ENCODE measurements around the gene CNPY1. TPM values are rescaled to one million over a fixed set of nuclear protein-coding genes. Genes with fewer than 3 reads are reported as not detected.

CNPY1 gene
- total RNA-seq, 2 donors from 2014 or later: not detected

DNA sequence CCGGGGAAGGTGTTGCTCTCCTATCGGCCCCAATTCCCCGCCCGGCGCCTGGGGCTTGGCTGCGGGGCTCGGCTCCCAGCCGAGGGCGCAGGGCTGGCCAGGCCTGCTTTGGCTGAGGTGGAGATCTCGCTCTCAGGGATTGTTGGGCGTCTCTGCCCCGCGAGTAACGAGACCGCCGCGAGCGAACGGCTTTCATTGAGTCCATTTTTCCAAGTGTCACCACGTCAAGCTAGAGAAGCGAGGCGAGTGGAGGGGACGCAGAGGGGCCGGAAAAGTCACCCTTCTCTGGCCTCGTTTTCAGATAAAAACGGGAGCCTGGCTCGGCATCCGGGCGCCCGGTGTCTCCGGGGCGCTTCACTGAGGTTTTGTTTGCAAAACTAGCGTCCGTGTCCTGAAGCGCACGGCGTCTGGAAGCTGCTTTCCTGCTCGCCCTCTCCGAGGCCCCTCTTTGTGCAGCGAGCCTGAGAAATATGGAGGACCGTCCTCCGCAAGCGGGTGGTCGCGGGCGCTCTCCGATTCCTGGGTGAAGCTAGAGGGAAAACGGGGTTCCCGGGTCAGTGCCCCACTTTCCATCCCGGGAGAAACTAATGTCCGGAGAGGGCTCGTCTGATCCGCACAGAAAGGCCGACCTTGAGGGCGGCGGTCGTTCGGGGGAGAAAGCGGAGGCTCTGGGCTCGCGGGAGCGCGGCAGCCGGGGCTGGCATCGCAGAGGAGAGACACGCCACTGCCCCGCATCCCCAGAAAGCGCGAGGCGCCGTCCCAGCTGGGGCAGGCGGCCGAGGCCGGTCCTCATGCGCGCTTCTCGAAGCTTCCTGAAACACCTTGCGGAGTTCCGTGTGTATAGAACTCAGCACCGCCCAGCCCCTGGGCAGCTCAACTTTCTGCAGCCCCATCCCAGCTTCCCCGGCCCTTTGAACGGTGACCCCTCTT lies 91.9 kb downstream of the CNPY1 start:
- H3K27ac Mint-ChIP-seq: no peak overlapping the region
- no peak overlapping the region for H3K4me3 Mint-ChIP-seq
- no peaks in the 10 kb centered on the region for H3K9me3 Mint-ChIP-seq
- peaks cover 46% of the 10 kb centered on the region for H3K27me3 Mint-ChIP-seq
- ATAC-seq (replicated peaks): no peak
- H3K36me3 Mint-ChIP-seq (ENCODE audit: low read depth): no peaks in the 10 kb centered on the region
- H3K4me1 Mint-ChIP-seq: no peaks in the 10 kb centered on the region

DNA sequence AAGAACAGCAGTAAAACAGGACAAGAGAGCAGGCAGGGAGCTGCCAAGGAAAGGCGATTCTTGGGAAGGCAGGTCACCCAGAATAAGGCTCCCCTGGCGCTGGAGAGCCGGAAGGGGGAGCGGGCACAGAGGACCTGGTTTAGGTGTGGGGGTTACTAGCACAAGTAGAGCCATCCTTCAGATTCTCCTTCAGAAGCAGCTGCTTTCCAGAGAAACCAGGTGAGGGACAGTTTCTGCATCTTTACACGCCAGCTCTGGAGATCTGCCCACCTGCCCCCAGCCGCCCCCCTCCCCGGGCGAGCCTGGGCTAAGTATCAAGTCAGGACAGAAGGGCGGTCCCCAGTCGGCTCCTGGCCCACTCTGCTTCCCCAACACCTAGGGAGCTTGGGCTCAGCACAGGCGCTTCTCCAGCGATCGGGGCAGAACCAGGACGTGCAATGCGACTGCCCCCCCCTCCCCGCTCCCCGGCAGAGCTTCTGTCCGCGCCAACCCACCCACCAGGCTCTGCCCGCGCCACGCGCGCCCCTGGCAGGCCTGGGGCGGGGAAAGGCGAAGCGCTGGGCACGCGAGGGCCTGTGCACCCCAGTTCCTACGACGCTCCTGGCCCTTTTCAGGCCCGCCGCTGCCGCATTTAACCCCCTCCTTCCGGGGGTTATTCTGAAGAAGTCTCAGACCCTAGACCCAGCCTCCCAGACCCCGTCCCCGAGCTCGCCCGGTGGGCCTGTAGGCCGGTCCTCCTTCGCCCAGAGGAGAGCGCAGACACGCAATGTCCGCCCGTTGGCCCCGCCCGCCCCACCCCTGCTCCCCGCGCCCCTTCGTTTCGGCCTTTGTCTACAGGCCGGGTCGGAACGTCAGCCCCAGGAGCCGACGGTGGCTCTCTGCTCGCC lies 92.8 kb downstream of the CNPY1 start:
- no peaks in the 10 kb centered on the region for H3K4me1 Mint-ChIP-seq
- H3K27me3 Mint-ChIP-seq: peaks cover 42% of the 10 kb centered on the region
- H3K4me3 Mint-ChIP-seq: no peak overlapping the region
- no peak overlapping the region for H3K27ac Mint-ChIP-seq
- no peaks in the 10 kb centered on the region for H3K9me3 Mint-ChIP-seq
- H3K36me3 Mint-ChIP-seq (ENCODE audit: low read depth): no peaks in the 10 kb centered on the region
- ATAC-seq (replicated peaks): no peak

- Mint-ChIP-seq H3K27me3 (peaks cover 49% of the 10 kb centered on the region), H3K36me3 (ENCODE audit: low read depth) (no peaks in the 10 kb centered on the region), H3K27ac (no peak overlapping the region), H3K4me1 (peaks cover 6% of the 10 kb centered on the region), H3K9me3 (no peaks in the 10 kb centered on the region), H3K4me3 (no peak overlapping the region)
- ATAC-seq (replicated peaks): no peak
These were observed 93.7 kb downstream of the CNPY1 start for GRCh38 chr7:155452505-155453295.

DNA sequence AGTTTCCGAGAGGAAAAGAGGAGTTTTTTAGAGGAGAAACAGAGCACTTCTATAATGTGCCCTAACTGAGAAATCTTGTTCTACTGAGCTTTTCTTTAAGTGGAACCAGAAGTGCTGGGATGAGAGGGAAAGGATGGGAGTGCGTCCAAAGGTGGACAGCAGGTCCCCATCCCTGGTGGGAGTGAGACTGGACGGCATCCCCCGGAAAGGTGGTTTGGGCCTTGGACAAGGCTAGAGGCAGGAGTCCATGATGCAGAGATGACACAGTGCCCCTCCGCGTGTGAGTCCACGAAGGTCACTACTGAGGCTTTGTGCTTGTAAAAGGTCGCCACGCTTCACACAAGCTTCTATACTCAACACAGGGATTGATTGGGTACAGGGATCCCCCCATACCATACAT lies 94.5 kb downstream of the CNPY1 start:
- Mint-ChIP-seq H3K4me1 (peaks cover 7% of the 10 kb centered on the region), H3K27ac (no peak overlapping the region), H3K36me3 (ENCODE audit: low read depth) (no peaks in the 10 kb centered on the region), H3K9me3 (no peaks in the 10 kb centered on the region), H3K4me3 (no peak overlapping the region), H3K27me3 (peaks cover 57% of the 10 kb centered on the region)
- no peak for ATAC-seq (replicated peaks)

Other genes with a start within 250 kb of the CNPY1 start
- 100 to 1,000 TPM; 140 to 216 TPM for gene INSIG1, start 248.7 kb downstream of the CNPY1 start, total RNA-seq
- not detected for gene EN2, start 88.4 kb downstream of the CNPY1 start, total RNA-seq
- gene RBM33, start 98.1 kb upstream of the CNPY1 start, total RNA-seq: 100 to 1,000 TPM in 1 of 2 donors, 10 to 100 TPM in 1; 79.6 to 114 TPM